ENCODE measurements around the gene MYO1C.

GRCh38 chr17:1478418-1478817 lies 14.1 kb downstream of the MYO1C start:
- no peak for TF ChIP-seq CTCF (IDR thresholded peaks at IDR 0.05)
- TF ChIP-seq POLR2A (IDR thresholded peaks at IDR 0.05): no peak
- no peak for TF ChIP-seq POLR2AphosphoS5 (IDR thresholded peaks at IDR 0.05)
